ENCODE results near the gene DLGAP1. TPM values are rescaled to one million over a fixed set of nuclear protein-coding genes. Genes with fewer than 3 reads are reported as not detected.

DLGAP1 gene
- total and polyA plus RNA-seq, 2 experiments from 2014 or later, result 17.0 to 48.5 TPM

- no peak for TF ChIP-seq ZNF462 (CRISPR knock-in tag; IDR thresholded peaks at IDR 0.05)
These were observed 311.5 kb downstream of the DLGAP1 start (continued) for GRCh38 chr18:4143585-4143984.

- Histone ChIP-seq H3K36me3 (ENCODE audit: insufficient read depth) (no peaks in the 10 kb centered on the region), H3K4me3 (no peak overlapping the region), H2AFZ (no peak overlapping the region), H3K4me1 (ENCODE audit: insufficient read depth) (peaks cover 10% of the 10 kb centered on the region; the same call in 1 of the 2 replicates), H3F3A (replicated peaks; ENCODE audit: low read depth) (no peaks in the 10 kb centered on the region), H4K20me1 (replicated peaks; ENCODE audit: insufficient read depth) (no peaks in the 10 kb centered on the region), H3K9me2 (ENCODE audit: insufficient read depth) (peaks cover 5% of the 10 kb centered on the region; the same call in 1 of the 2 replicates), H3K27me3 (ENCODE audit: insufficient read depth) (no peaks in the 10 kb centered on the region), H3K79me2 (replicated peaks; ENCODE audit: insufficient read depth) (no peaks in the 10 kb centered on the region), H3K27ac (ENCODE audit: low read depth) (no peak overlapping the region), H3K4me2 (no peak overlapping the region)
- Mint-ChIP-seq H3K4me1 (peaks cover 16% of the 10 kb centered on the region), H3K4me3 (no peak overlapping the region), H3K27ac (no peak overlapping the region), H3K36me3 (ENCODE audit: low read depth) (peaks cover 27% of the 10 kb centered on the region), H3K27me3 (ENCODE audit: insufficient read depth, low read depth, poor library complexity) (peaks cover 2% of the 10 kb centered on the region), H3K9me3 (peaks cover 8% of the 10 kb centered on the region)
- DNase-seq (ENCODE audit: low spot score) (no peak), ATAC-seq (no peak)
- TF ChIP-seq CREB1 (CRISPR knock-in tag; IDR thresholded peaks at IDR 0.05; ENCODE audit: low read depth) (no peak), ETS1 (IDR thresholded peaks at IDR 0.05) (no peak), STAT1 (IDR thresholded peaks at IDR 0.05; ENCODE audit: unreplicated experiment) (no peak), JUNB (IDR thresholded peaks at IDR 0.05; ENCODE audit: unreplicated experiment) (no peak), ZNF331 (CRISPR knock-in tag; IDR thresholded peaks at IDR 0.05; ENCODE audit: low read depth) (no peak), NANOG (IDR thresholded peaks at IDR 0.05; ENCODE audit: borderline replicate concordance) (no peak), POLR2AphosphoS5 (IDR thresholded peaks at IDR 0.05; ENCODE audit: low read depth) (no peak), REST (IDR thresholded peaks at IDR 0.05; ENCODE audit: unreplicated experiment) (no peak), EZH2phosphoT487 (IDR thresholded peaks at IDR 0.05; ENCODE audit: unreplicated experiment) (no peak)
These were observed 312.2 kb downstream of the DLGAP1 start for GRCh38 chr18:4142876-4143275.

Measured in GM23338 (cell line).